Retina (tissue), 1 donor: Measurements from ENCODE around the gene ACO2.

Source experiments
- DNase-seq: peaks from one replicate; pipeline ENCODE4 v3.0.0-alpha.2; 2016

The ACO2 gene

DNA sequence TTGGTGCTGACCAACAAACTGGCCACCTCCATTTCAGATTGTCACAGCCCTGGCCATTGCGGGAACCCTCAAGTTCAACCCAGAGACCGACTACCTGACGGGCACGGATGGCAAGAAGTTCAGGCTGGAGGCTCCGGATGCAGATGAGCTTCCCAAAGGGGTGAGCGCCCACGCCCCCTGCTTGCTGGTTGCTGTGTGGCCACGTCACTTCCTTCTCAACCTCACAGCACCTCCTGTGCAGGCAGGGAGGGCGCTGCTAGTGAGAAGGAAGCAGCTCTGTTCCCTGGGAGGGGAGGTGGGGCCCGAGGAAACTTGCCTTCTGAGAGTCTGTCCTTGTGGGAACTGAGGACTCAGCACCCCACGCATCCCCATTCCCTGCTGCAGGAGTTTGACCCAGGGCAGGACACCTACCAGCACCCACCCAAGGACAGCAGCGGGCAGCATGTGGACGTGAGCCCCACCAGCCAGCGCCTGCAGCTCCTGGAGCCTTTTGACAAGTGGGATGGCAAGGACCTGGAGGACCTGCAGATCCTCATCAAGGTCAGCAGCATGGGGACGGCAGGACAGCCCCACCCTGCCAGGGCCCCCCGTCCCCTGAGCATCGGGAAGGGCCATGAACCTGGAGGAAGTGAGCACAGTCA lies 56.0 kb downstream of the ACO2 start:
- no peak for DNase-seq

DNA sequence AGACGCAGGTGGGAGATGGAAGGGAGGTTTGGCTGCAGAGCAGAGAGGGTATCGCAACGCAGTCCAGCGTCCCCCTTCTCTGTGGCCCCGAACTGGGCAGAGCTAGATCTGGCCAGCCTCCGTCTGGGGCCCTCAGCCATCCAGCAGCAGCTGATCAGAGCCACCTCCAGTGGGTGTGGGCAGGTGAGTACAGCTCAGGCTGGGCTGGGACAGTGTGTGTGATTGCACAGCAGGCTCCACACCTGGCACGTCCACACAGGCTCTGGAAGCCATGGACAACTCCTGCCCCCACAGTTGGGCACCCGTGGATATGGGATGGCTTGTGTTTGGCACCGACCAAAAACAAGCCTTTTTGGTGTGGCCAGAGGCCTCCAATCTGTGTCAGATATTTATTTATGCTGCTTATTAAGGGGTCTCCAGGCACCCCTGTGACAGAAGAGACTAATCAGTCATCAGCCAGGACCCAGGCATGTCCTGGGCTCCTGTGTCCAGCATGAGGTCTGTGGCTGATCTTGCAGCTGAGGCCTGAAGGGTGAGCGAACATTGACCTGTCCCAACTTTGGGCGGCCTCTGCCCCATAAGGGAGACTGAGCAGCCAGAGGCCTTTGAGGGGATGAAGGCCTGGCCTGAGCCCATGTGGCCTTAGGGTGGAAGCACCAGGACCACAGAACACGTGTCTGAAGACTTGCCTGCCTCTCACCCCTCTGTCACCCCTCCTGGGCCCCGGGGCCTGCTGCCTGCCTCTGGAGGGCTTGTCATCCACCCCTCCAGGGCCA lies 56.7 kb downstream of the ACO2 start:
- DNase-seq: no peak

DNA sequence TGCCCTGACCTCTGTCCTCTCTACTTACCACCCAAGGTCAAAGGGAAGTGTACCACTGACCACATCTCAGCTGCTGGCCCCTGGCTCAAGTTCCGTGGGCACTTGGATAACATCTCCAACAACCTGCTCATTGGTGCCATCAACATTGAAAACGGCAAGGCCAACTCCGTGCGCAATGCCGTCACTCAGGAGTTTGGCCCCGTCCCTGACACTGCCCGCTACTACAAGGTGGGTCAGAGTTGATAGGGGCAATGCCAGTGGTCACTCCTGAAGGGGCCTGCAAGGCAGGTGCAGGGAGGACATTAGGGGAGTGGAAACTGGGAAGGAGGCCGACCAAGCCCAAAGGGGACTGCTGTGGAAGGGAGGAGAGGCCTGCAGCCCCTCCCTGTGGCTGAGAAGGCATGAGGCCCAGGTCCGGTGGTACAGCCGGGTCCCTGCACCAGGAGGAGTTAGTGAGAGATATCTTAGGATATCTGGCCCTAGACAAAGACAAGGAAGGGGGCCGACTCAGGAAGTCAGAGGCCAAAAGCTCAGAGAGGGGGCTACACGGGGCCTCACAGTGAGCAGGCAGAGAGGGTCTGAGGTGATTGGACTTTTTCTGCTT lies 57.4 kb downstream of the ACO2 start:
- no peak for DNase-seq

DNA sequence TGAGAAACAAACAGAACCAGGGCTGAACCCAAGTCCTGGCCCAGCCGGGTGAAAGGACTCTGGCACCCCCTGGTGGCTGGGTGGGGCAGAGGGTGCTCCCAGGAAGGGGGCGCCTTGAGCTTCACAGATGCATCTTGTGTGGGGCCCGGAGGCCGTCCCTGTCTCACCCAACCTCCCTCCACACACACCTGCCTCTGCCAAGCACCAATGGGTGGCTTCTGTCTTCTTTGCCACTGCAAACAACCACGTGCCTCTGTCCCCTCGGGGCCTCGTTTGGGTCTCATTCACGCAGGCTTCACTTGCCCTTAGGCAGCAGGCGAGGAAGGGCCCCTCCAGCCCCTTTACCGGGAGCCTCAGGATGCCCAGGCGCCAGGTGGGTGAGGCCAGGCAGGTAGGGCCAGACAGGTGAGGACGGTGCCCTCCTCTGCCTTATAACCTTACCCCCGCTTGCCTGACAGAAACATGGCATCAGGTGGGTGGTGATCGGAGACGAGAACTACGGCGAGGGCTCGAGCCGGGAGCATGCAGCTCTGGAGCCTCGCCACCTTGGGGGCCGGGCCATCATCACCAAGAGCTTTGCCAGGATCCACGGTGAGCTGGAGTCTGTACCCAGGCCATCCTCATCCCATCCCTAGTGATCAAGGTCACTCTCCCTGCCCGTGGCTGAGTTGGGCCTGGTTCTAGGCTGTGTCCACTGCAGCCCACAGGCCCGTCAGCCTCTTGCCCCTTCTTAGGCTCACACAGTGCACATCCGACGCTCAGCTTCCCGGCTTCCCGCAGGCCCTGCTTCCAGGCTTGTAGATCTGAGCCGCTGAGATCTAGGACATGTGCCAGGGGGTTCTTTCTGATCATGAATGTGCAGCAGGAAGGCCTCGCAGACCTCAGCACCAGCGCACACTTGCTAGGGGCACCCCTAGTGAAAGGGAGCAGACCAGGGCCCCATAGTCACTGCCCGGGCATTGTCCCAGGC lies 58.2 kb downstream of the ACO2 start:
- no peak for DNase-seq

DNA sequence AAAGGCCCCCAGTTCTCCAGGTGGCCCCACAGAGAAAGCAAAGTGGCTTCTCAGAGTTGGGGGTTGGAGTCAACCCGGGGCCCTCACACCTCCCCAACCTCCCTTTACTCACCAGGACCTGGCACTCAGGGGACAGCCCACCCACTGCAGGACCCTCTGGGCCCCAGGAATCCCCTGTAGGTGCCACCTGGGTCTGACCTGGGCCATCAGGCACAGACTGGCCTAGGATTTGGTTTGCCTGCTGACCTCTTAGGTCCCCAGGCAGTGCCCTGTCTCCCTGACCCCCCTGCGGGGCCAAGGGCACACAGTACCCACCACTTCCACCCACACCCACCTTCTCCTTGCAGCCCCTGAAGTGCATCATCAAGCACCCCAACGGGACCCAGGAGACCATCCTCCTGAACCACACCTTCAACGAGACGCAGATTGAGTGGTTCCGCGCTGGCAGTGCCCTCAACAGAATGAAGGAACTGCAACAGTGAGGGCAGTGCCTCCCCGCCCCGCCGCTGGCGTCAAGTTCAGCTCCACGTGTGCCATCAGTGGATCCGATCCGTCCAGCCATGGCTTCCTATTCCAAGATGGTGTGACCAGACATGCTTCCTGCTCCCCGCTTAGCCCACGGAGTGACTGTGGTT lies 59.3 kb downstream of the ACO2 start:
- DNase-seq: no peak

DNA sequence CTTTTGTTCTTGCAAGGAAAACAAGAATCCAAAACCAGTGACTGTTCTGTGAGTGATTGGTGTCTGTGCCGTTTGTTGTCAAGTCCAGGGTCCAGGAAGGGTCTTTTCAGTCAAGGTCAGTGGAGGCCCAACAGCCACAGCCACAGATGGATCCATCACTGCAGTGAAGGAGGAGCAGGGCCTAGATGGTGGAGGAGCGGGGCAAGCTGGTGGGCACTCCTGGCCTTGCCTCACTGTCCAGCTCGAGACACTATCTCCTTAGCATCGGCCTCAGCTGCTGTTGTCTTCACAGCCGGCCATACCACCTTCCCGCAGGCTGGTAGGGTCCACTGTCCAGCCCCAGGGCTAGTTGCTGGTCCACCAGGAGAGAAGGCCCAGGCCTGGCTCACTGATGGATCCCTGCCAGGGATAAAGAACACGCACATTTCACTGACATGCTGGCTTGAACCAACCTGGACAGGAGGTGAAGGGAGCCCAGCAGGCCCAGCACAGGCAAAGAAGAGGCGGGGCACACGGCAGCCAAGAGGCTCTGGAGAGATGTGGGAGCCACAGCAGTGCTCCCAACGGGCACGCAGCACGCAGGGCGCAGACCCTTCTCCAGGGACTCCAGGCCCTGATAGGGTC lies 60.1 kb downstream of the ACO2 start:
- DNase-seq: no peak

DNA sequence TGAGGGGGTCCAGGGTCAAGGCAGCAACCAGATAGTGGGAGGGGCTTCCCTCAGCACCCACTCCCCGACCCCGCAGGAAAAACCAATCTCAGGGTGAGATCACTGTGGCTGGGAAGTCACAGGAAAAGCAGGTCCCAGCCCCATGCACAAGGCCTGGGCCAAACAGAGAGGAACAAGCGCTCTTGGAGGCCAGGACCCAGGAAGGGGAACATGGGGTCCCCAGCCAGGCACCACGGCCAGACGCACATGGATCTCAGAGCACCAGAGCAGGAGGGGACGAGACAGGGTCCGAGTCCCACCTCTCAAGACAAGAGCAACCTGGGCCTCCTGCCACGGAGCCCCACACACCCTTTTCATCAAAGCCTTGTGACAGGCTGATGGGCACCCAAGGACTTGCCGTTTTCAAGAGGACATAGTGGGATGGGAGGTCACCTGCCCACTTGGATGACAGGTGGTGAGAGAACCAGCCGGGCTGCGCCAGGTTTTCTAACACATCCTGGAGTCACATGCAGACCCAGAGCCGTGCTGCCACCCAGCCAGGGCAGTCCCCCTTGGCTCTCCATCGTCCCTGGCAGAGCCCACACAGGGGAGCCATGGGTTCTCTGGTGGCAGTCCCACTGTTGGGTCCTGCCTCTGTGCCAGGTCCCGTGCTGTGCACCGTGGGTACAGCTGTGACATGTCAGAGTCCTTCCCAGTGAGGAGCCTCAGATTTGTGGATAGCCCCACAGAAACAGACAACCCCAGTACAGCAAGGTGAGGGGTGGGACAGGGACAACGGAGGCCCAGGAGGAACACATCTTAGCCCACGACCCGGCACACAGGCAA lies 62.2 kb downstream of the ACO2 start:
- DNase-seq: peak; percentile 35

DNA sequence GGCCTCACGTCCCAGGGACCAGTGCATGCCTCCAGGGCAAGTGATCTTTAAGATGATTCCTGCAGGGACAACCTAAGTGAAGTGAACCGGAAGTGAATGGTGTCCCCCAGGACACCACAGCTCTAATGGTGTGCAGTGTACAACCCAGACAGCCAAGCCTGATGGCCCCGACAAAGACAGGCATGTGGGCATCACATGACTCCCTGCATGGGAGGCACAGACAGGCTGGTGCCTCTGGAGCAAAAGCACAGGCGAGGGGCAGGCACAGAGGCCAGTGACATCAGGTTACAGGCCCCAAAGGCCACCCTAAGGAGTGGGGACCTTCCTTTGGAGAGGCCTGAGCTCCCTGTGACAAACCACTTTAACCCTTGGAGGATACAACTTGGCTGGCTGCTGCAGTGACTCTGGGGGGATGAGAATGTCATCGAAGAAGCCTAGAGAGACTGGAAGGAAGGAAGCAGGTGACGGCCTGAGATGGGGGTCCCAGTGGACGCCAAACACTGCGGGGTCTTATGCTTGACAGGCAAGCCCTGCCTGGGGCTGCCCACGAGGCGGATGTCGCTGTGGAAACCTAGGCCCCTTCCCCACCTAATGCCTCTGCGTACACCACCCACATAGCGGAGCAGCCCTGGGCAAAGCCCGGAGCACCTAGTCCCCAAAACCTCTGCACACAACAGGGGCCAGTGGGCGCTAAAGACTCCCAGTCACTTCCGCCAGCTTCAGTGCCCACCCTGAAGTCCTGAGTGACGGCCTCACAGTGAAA lies 63.0 kb downstream of the ACO2 start:
- DNase-seq: peak; percentile 59

DNA sequence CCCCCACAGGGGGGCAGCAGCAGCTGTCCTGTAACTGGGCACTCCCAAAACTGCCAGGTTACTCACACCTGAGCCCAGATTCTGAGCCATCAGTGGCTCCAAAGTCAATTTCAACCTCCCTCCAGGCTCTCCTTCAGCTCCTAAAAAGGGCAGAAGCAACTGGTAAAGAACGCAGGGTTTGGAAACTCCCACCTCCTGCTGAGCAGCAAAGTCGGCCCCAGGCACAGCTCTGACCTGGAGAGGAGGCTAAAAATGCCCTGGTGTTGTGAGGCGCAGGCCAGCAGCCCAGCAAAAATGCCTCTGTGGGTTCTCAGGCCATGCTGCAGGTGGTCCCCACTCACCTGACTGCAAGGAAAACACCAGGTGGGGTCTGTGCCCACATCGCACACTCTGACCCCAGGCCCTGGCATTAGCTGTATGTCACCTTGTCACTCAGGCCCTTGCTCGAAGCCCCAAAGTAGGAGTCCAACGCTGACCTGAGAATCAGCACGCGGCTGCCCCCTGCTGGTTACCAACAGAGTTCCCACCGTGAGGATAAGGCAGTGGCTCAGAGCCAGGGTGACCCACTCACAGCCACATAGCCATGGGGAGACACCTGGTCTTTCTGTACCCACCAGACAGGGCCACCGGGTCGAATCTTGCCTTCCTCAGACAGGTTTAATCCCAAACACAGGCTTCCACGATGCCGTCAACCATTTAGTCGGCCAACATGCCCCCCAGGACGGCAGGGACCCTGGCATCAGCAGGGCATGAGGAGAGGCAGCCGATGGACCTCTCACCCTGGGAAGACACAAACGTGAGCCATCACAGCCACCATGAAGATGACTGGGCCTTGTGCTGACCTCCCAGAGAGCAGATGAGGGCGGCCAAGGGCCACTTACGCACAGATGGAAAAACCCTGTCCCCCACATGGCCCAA lies 64.2 kb downstream of the ACO2 start:
- peak; percentile 67 for DNase-seq

DNA sequence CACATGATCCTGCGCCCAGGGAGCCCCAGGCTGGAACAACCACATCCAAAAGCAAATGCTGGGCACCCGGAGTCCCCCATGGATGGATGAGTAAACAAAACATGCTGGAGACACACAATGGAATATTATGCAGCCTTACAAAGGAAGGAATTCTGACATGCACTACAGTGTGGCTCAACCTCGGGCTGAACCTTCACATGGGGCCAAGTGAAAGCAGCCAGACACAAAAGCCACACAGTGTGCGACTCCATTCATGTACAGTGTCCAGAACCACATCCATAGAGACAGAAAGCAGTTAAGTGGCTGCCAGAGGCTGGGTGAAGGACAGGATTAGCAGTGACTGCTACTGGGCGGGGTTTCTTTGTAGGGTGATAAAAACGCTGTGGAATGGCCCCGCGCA lies 65.3 kb downstream of the ACO2 start:
- DNase-seq: no peak

DNA sequence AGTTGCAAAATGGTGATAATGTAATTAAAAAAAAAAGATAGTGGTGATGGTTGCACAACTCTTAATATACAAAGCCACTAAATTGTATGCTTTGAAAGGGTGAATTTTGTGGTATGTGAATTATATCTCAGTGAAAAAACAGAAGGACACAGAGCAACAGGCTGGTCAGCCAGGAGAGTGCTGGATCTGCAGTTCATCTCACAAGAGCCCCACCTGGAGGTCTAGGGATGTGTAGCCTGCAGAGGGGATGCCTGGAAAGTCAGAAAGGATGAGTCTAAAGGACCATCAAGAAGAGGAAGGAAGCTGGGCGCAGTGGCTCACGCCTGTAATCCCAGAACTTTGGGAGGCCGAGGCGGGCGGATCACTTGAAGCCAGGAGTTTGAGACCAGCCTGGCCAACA lies 66.3 kb downstream of the ACO2 start:
- no peak for DNase-seq

DNA sequence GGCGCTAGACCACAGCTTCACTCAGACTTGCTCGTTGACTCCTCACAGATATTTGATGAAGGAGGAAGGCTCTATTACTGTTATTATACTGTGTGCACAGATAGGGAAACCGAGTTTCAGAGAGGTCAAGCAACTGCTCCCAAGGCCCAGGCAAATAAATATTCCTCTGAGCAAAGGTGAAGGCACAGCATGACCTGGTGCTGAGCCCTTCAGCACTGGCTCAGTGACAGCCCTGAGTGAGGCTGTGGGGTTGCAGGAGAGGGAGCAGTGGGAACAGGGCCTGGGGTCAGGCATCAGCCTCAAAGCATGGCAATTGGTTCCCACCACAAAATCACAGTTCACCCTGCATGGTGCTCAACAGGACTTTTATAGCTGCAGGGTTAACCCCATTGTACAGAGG lies 68.3 kb downstream of the ACO2 start:
- DNase-seq: no peak

DNA sequence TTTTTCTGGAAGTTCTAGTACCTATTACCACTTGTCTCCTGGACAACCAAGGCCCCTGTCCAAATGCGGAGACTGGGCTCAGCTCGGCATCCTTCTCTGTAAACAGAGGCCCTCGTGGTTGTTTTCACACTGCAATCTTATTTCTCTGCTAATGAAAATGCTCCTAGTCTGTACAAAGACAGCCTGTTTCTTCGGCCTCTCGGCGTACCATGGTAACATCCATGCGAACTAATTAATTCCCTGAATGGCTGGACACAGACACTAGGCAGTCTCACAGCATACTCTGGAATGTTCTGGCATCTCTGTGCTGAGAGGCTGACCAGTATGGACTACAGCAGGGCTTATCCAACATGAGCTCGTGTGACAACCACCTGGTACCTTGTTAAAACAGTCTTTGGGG lies 69.7 kb downstream of the ACO2 start:
- no peak for DNase-seq

DNA sequence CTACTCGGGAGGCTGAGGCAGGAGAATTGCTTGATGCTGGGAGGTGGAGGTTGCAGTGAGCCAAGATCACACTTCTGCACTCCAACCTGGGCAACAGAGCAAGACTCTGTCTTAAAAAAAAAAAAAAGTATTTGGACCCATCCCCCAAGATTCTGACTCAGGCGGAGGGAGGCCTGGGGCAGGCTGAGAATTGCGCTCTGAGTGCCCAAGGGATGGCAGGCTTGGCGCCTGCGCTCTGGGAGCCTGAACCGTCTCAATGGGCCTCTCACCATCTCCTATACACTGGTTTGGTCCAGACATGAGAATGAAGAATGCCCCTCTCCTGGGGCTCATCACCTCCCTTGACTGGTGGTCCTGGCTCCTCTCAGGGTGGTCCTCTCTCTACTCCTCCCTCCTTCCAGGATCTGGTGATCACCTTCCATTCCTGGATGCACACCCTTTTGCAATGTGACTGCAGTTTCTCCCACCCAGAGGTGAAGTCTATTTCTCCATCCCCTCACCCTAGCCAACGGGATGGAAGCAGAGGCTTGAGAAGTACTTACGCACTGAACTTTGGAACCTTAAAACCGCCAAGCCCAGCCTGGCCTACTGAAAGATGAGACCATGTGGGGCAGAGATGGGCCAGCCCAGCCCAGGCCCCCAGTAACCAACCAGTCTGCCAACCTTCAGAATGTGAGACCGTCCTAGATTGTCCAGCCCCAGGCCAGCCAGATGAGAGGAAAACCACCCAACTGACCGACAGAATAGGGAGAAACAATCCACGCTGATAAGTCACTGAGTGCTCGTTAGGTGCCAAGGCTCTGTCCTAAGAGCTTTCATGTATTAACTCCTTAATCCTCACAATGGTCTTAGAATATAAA lies 70.5 kb downstream of the ACO2 start:
- no peak for DNase-seq

DNA sequence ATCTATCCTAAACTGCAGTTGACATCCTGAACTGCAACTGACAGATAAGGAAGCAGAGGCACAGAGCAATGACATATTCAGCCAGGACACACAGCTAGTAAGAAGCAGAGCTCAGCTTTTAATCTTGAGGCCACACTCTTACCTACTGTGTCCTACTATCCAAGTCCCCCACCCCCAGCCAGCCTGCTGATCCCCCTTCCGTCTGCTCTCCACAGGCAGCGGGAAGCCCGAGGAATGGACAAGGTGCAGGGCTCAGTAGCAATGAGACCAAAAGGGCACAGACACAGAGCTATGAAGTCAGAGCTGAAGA lies 71.0 kb downstream of the ACO2 start:
- DNase-seq: no peak

DNA sequence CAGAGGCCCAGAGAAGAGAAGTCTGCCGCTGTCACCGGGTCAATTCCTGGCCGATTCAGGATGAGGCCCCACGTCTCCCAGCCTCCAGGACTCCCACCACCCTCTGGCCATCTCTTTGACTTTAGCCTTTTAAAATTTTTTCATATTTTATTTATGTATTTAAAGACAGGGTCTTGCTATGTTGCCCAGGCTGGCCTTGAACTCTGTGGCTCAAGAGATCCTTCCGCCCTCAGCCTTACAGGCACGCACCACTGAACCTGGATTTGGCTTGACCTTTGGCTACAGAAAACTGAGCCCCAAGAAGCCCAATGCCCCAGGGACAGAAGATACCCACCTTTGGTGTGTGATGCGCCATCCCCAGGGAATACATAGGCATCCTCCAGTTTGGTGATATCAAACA lies 71.4 kb downstream of the ACO2 start:
- no peak for DNase-seq

DNA sequence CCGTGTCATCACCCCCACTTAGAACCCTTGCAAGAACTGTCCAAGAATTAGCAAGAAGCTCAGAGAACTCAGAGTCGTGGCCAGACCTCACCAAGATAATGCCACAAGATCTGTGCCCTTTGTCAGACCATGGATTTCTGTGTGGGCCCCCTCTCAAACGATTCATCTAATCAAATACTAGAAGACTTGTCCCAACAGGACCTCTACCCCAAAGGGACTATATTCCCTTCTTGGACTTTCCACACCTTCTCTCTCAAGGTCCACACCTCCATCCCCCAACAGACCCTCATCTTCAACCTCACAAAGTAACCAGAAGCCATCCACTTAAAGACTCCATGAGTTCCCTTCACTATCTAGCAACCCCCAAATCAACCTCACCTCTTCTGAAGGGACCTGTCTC lies 72.6 kb downstream of the ACO2 start:
- no peak for DNase-seq

DNA sequence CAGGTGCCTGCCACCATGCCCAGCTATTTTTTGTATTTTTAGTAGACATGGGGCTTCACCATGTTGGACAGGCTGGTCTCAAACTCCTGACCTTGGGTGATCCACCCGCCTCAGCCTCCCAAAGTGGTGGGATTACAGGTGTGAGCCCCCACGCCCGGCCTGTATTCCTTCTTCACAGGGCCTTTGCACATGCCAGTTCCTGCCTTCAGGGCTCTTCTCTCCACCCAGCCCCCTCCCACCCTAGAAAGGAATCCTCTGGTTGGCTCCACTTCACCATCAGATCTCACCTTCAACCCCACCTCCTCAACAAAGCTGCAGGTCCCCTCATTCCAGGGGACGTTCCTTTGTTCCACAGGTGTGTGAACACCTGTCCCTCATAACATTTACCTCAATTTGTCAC lies 73.3 kb downstream of the ACO2 start:
- no peak for DNase-seq
